ENCODE data around the gene MORN5.

The MORN5 gene

GRCh38 chr9:122232796-122233306 is 73.1 kb downstream of the MORN5 start:
- no peak for DNase-seq (ENCODE audit: low read depth)

- DNase-seq (ENCODE audit: low read depth), result no peak
Measured at GRCh38 chr9:122234022-122234748, 74.5 kb downstream of the MORN5 start.

- no peak for DNase-seq (ENCODE audit: low read depth)
Measured at GRCh38 chr9:122236681-122237080, 77.0 kb downstream of the MORN5 start.

- DNase-seq (ENCODE audit: low read depth), result no peak
Measured at GRCh38 chr9:122239722-122240121, 80.0 kb downstream of the MORN5 start.

GRCh38 chr9:122244349-122244748 is 84.6 kb downstream of the MORN5 start:
- DNase-seq (ENCODE audit: low read depth), result no peak

- DNase-seq (ENCODE audit: low read depth), result no peak
Measured at GRCh38 chr9:122246666-122247065, 87.0 kb downstream of the MORN5 start.

GRCh38 chr9:122248448-122248865 is 88.7 kb downstream of the MORN5 start:
- DNase-seq (ENCODE audit: low read depth), result no peak
